Endothelial cell of hepatic sinusoid (primary cell): Measurements from ENCODE around the gene ASH1L.
"Not testable (repeated sequence)": the region's sequence is repeated elsewhere in the genome, so short reads cannot be mapped to it uniquely, and the experiment has no call there.

Source experiments
- in situ Hi-C: cut with HindIII; loops from 2 replicates; pipeline ENCODE4 v1.10.0; 2017; ENCODE audit warnings: low sequenced_read_pairs

Gene ASH1L

GRCh38 chr1:155455588-155456195, 106.9 kb downstream of the ASH1L start:
- in situ Hi-C loops = no loop called here

GRCh38 chr1:155454096-155454495, 108.5 kb downstream of the ASH1L start:
- in situ Hi-C loops = no loop called here

GRCh38 chr1:155453141-155453540, 109.5 kb downstream of the ASH1L start:
- in situ Hi-C loops = no loop called here

GRCh38 chr1:155451199-155451598, 111.4 kb downstream of the ASH1L start:
- in situ Hi-C loops = no loop called here

- in situ Hi-C loops = loop anchor here (25.0 kb wide), 1 partner anchor 195 kb away; no protein-coding TSS in a partner anchor
Measured at GRCh38 chr1:155442431-155442830, 120.2 kb downstream of the ASH1L start.

GRCh38 chr1:155437405-155437804, 125.2 kb downstream of the ASH1L start:
- in situ Hi-C loops = loop anchor here (25.0 kb wide), 1 partner anchor 200 kb away; no protein-coding TSS in a partner anchor

- in situ Hi-C loops = loop anchor here (25.0 kb wide), 1 partner anchor 203 kb away; no protein-coding TSS in a partner anchor
Measured at GRCh38 chr1:155433831-155434389, 128.7 kb downstream of the ASH1L start.

- in situ Hi-C loops = loop anchor here (25.0 kb wide), 1 partner anchor 204 kb away; no protein-coding TSS in a partner anchor
Measured at GRCh38 chr1:155433128-155433830, 129.3 kb downstream of the ASH1L start.

- in situ Hi-C loops = no loop called here
Measured at GRCh38 chr1:155424091-155424490, 138.5 kb downstream of the ASH1L start.

GRCh38 chr1:155420788-155421187, 141.8 kb downstream of the ASH1L start:
- in situ Hi-C loops = no loop called here

GRCh38 chr1:155411840-155412239, 150.8 kb downstream of the ASH1L start:
- in situ Hi-C loops = not testable (repeated sequence)

- in situ Hi-C loops = no loop called here
Measured at GRCh38 chr1:155410931-155411330, 151.7 kb downstream of the ASH1L start.

GRCh38 chr1:155396874-155397476, 165.6 kb downstream of the ASH1L start:
- in situ Hi-C loops = no loop called here

- in situ Hi-C loops = no loop called here
Measured at GRCh38 chr1:155392898-155393411, 169.6 kb downstream of the ASH1L start.

- in situ Hi-C loops = no loop called here
Measured at GRCh38 chr1:155389826-155390225, 172.8 kb downstream of the ASH1L start.

- in situ Hi-C loops = not testable (repeated sequence)
Measured at GRCh38 chr1:155385836-155386235, 176.8 kb downstream of the ASH1L start.

GRCh38 chr1:155383406-155383805, 179.2 kb downstream of the ASH1L start:
- in situ Hi-C loops = loop anchor here (5.0 kb wide), 1 partner anchor 64 kb away; no protein-coding TSS in a partner anchor

GRCh38 chr1:155379631-155380090, 182.9 kb downstream of the ASH1L start:
- in situ Hi-C loops = loop anchor here (5.0 kb wide), 1 partner anchor 68 kb away; no protein-coding TSS in a partner anchor

- in situ Hi-C loops = no loop called here
Measured at GRCh38 chr1:155379180-155379579, 183.4 kb downstream of the ASH1L start.

- in situ Hi-C loops = no loop called here
Measured at GRCh38 chr1:155360051-155360450, 202.6 kb downstream of the ASH1L start.

- in situ Hi-C loops = no loop called here
Measured at GRCh38 chr1:155352631-155353030, 210.0 kb downstream of the ASH1L start.
